HCT116 (cell line): ENCODE data around the gene UQCC5. TPM values are rescaled to one million over a fixed set of nuclear protein-coding genes. Genes with fewer than 3 reads are reported as not detected.

ENCODE experiments used
- ATAC-seq: fragments of 200-7000 bp; cut with Tn5 transposase; 2 replicates; pipeline ENCODE4 v1.9.1; 2020; ENCODE audit warnings: mild to moderate bottlenecking, moderate library complexity
- BruUV-seq: library from RNA; stranded (reverse); fragments of 400-500 nt; replicated peaks from 2 replicates; lab custom pipeline; 2021; lab: Mats Ljungman, UMichigan
- CTCF ChIA-PET: fragments of 300-600 bp; sonication (Branson Sonifier 250); formaldehyde crosslinking; loops from one replicate; lab custom pipeline; 2021; ENCODE audit warnings: antibody characterized with exemption; lab: Charles Lee
- POLR2A ChIA-PET: fragments of 300-600, 350-600 bp; sonication (Branson Sonifier 250); formaldehyde crosslinking; loops from one replicate; lab custom pipeline; 2021; ENCODE audit warnings: antibody characterized with exemption; lab: Charles Lee
- RAD21 ChIA-PET, 2 experiments: fragments of 300-600 bp; sonication (Branson Sonifier 250); formaldehyde crosslinking; loops; one replicate each; lab custom pipeline; 2023; ENCODE audit warnings: low total read pairs in 2 of 2; ENCODE audit not compliant: uncharacterized antibody in 2 of 2, unreplicated experiment in 2 of 2, low non-redundant PET in 1 of 2; lab: Charles Lee
- DNase-seq: peaks from one replicate; pipeline ENCODE4 v3.0.0-alpha.2; 2010; ENCODE audit warnings: low read depth, low spot score
- H2AFZ ChIP-seq: fragments of 200-600 bp; shearing (Covaris generic), sonication (generic); 2 replicates; pipeline ENCODE4 v1.6.1; 2017; ENCODE audit warnings: low read depth, mixed run types, mixed read lengths, antibody characterized with exemption, low read length; ENCODE audit not compliant: poor library complexity, severe bottlenecking
- H3K27ac ChIP-seq: 2 replicates; pipeline ENCODE4 v1.5.1; 2012; ENCODE audit warnings: low read depth, low read length
- H3K27me3 ChIP-seq: fragments of 200-600 bp; sonication (generic); 2 replicates; pipeline ENCODE4 v1.6.1; 2016; ENCODE audit warnings: mixed run types, low read length, mixed read lengths; ENCODE audit not compliant: insufficient read depth
- H3K36me3 ChIP-seq, 2 experiments: fragments of 200-500 bp in 1 of 2; fragments of 200-600 bp in 1 of 2; sonication (Bioruptor generic) in 1 of 2; sonication (generic) in 1 of 2; 2 replicates each; pipeline versions ENCODE4 v1.5.1 to v1.6.1; 2014 to 2016; ENCODE audit warnings: low read length in 2 of 2, inconsistent platforms in 1 of 2, mixed read lengths in 1 of 2, mixed run types in 1 of 2; ENCODE audit not compliant: insufficient read depth in 2 of 2, control insufficient read depth in 1 of 2
- H3K4me1 ChIP-seq, 2 experiments: fragments of 200-600 bp in 1 of 2; sonication (generic) in 1 of 2; 2 replicates each; pipeline versions ENCODE4 v1.5.1 to v1.6.1; 2012 to 2017; ENCODE audit warnings: low read length in 2 of 2, inconsistent platforms in 1 of 2, mild to moderate bottlenecking in 1 of 2, mixed read lengths in 1 of 2, mixed run types in 1 of 2, moderate library complexity in 1 of 2; ENCODE audit not compliant: insufficient read depth in 2 of 2, control insufficient read depth in 1 of 2
- H3K4me2 ChIP-seq: fragments of 200-600 bp; sonication (generic); 2 replicates; pipeline ENCODE4 v1.6.1; 2017; ENCODE audit warnings: mixed run types, low read length, mixed read lengths
- H3K4me3 ChIP-seq, 2 experiments: fragments of 200-600 bp in 1 of 2; sonication (generic) in 1 of 2; replicated peaks in 1 of 2; 2 replicates each; pipeline ENCODE4 v1.5.1; 2011 to 2016; ENCODE audit warnings: low read length in 2 of 2, control low read depth in 1 of 2, low read depth in 1 of 2, mild to moderate bottlenecking in 1 of 2, mixed read lengths in 1 of 2, mixed run types in 1 of 2
- H3K79me2 ChIP-seq: fragments of 200-600 bp; sonication (generic); 2 replicates; pipeline ENCODE4 v1.6.1; 2017; ENCODE audit warnings: mild to moderate bottlenecking, mixed run types, low read length, moderate library complexity, mixed read lengths; ENCODE audit not compliant: insufficient read depth
- H3K9ac ChIP-seq: fragments of 200-600 bp; sonication (generic); 2 replicates; pipeline ENCODE4 v1.6.1; 2016; ENCODE audit warnings: low read length, mixed read lengths
- H3K9me2 ChIP-seq: fragments of 200-600 bp; sonication (generic), shearing (Covaris generic); 2 replicates; pipeline ENCODE4 v1.6.1; 2017; ENCODE audit warnings: mixed run types, mild to moderate bottlenecking, moderate library complexity; ENCODE audit not compliant: insufficient read depth
- H3K9me3 ChIP-seq, 2 experiments: fragments of 200-500 bp in 1 of 2; fragments of 200-600 bp in 1 of 2; sonication (Bioruptor generic) in 1 of 2; sonication (generic) in 1 of 2; 2 replicates each; pipeline ENCODE4 v1.6.1; 2014 to 2017; ENCODE audit warnings: low read length in 2 of 2, mixed read lengths in 2 of 2, inconsistent platforms in 1 of 2, low read depth in 1 of 2, mild to moderate bottlenecking in 1 of 2, mixed run types in 1 of 2, moderate library complexity in 1 of 2; ENCODE audit not compliant: control insufficient read depth in 1 of 2, insufficient read depth in 1 of 2
- H4K20me1 ChIP-seq: fragments of 200-600 bp; sonication (generic), shearing (Covaris generic); 2 replicates; pipeline ENCODE4 v1.6.1; 2017; ENCODE audit warnings: mixed run types, mild to moderate bottlenecking, moderate library complexity; ENCODE audit not compliant: insufficient read depth
- ATF3 ChIP-seq: IDR thresholded peaks from 2 replicates; pipeline ENCODE4 v1.6.1; 2012
- CTCF ChIP-seq, 3 experiments: fragments of 200-600 bp in 1 of 3; sonication (generic) in 1 of 3; IDR thresholded peaks in 2 of 3; conservative IDR thresholded peaks in 1 of 3; 2 replicates each; pipeline ENCODE4 v1.5.1; 2012 to 2017; ENCODE audit warnings: low read depth in 2 of 3, low read length in 2 of 3, antibody characterized with exemption in 1 of 3, borderline replicate concordance in 1 of 3, control low read depth in 1 of 3, mild to moderate bottlenecking in 1 of 3, mixed read lengths in 1 of 3, mixed run types in 1 of 3, moderate library complexity in 1 of 3; ENCODE audit not compliant: insufficient read depth in 1 of 3
- EGR1 ChIP-seq: IDR thresholded peaks from 2 replicates; pipeline ENCODE4 v1.6.1; 2012; ENCODE audit warnings: low read depth
- FOSL1 ChIP-seq: IDR thresholded peaks from 2 replicates; pipeline ENCODE4 v1.6.1; 2012; ENCODE audit warnings: low read depth
- SRF ChIP-seq: IDR thresholded peaks from 2 replicates; pipeline ENCODE4 v1.6.1; 2012; ENCODE audit warnings: low read depth
- YY1 ChIP-seq: IDR thresholded peaks from 2 replicates; pipeline ENCODE4 v1.6.1; 2011; ENCODE audit warnings: low read length, low read depth, moderate library complexity, mild to moderate bottlenecking; ENCODE audit not compliant: insufficient replicate concordance; ENCODE audit errors: extremely low read depth
- ZBTB33 ChIP-seq: IDR thresholded peaks from 2 replicates; pipeline ENCODE4 v1.6.1; 2011; ENCODE audit warnings: mild to moderate bottlenecking, low read length, moderate library complexity; ENCODE audit not compliant: insufficient replicate concordance; ENCODE audit errors: extremely low read depth
- ZNF274 ChIP-seq: fragments of 200-500 bp; sonication (Bioruptor generic); IDR thresholded peaks from 2 replicates; pipeline ENCODE4 v1.6.1; 2014; ENCODE audit warnings: mild to moderate bottlenecking, low read depth, low read length, inconsistent platforms
- intact Hi-C: fragments of 100-400 bp; cut with micrococcal nuclease; formaldehyde crosslinking; loops from 2 replicates; pipeline ENCODE4 v1.10.0; 2022
- total RNA-seq: library from RNA; stranded (reverse); gene quantifications from one replicate; pipeline ENCODE4 v1.2.1, GENCODE V29; 2021; ENCODE audit not compliant: unreplicated experiment

The UQCC5 gene
- total RNA-seq, 1 experiment from 2014 or later = 14.1 TPM

GRCh38 chr3:52552089-52552488 is 15.7 kb downstream of the UQCC5 start:
- intact Hi-C loops = no loop called here
- H3K4me1 ChIP-seq = no peaks in the 10 kb centered on the region
- DNase-seq (no peak), ATAC-seq (no peak)
- H3K9ac ChIP-seq = no peak overlapping the region
- no peaks in the 10 kb centered on the region for H3K27me3 ChIP-seq
- peaks cover 2% of the 10 kb centered on the region; the same call in 1 of the 2 replicates for H4K20me1 ChIP-seq
- peaks cover 11 to 21% of the 10 kb centered on the region in 2 experiments for H3K36me3 ChIP-seq
- ChIA-PET CTCF (no interaction called here), RAD21 (interaction anchor here in 1 of 2 experiments (0.6 kb wide), 1 partner anchor 30 kb away, joined by 4 read pairs; no protein-coding TSS in a partner anchor), POLR2A (no interaction called here)
- H3K27ac ChIP-seq = no peak overlapping the region
- H3K79me2 ChIP-seq = peaks cover 5% of the 10 kb centered on the region
- TF ChIP-seq YY1 = no peak
- no peak for TF ChIP-seq CTCF (IDR thresholded peaks at IDR 0.05 in 2 of 3, conservative IDR thresholded peaks at IDR 0.05 in 1 of 3; ENCODE audit: borderline replicate concordance in 1 of 3, insufficient read depth in 1 of 3, low read depth in 2 of 3, low read length in 2 of 3)
- H2AFZ ChIP-seq = no peak overlapping the region
- no peaks in the 10 kb centered on the region for H3K9me3 ChIP-seq
- no peaks in the 10 kb centered on the region for H3K9me2 ChIP-seq
- no peak overlapping the region for H3K4me2 ChIP-seq
- H3K4me3 ChIP-seq = no peak overlapping the region
- no TSS peak for BruUV-seq

- Histone ChIP-seq H3K79me2 (no peaks in the 10 kb centered on the region), H3K27me3 (no peaks in the 10 kb centered on the region), H3K4me1 (no peaks in the 10 kb centered on the region), H3K9me2 (no peaks in the 10 kb centered on the region), H3K4me2 (no peak overlapping the region), H3K36me3 (peaks cover 8 to 21% of the 10 kb centered on the region in 2 experiments), H3K4me3 (no peak overlapping the region), H3K9me3 (no peaks in the 10 kb centered on the region), H2AFZ (no peak overlapping the region), H3K9ac (no peak overlapping the region), H3K27ac (no peak overlapping the region), H4K20me1 (no peaks in the 10 kb centered on the region)
- CTCF ChIA-PET = no interaction called here
- BruUV-seq = no TSS peak
- ATAC-seq = no peak
- RAD21 ChIA-PET = no interaction called here
- POLR2A ChIA-PET = no interaction called here
- intact Hi-C loops = no loop called here
- DNase-seq = no peak
- TF ChIP-seq SRF (no peak), ZBTB33 (no peak), ATF3 (no peak), FOSL1 (no peak), EGR1 (no peak), ZNF274 (no peak)
Observed at GRCh38 chr3:52554026-52554755, 17.8 kb downstream of the UQCC5 start.
